H9 (cell line): ENCODE results near the gene ALDH5A1. TPM values are rescaled to one million over a fixed set of nuclear protein-coding genes. Genes with fewer than 3 reads are reported as not detected.

Experiments used
- DNase-seq: peaks from one replicate; pipeline ENCODE4 v3.0.0-alpha.2; 2017
- H2AFZ ChIP-seq: one replicate; pipeline ENCODE4 v1.6.1; 2013; ENCODE audit warnings: mild to moderate bottlenecking, low read length, control low read depth, moderate library complexity
- H2AK5ac ChIP-seq: 2 replicates; pipeline ENCODE4 v1.6.1; 2013; ENCODE audit warnings: low read length, control low read depth, mixed read lengths; ENCODE audit not compliant: insufficient read length
- H2BK120ac ChIP-seq: one replicate; pipeline ENCODE4 v1.6.1; 2013; ENCODE audit warnings: low read depth, mild to moderate bottlenecking, low read length, control low read depth, inconsistent platforms; ENCODE audit not compliant: poor library complexity, severe bottlenecking
- H2BK12ac ChIP-seq: 2 replicates; pipeline ENCODE4 v1.6.1; 2013; ENCODE audit warnings: low read length, control low read depth, mixed read lengths, low read depth; ENCODE audit not compliant: insufficient read length
- H2BK15ac ChIP-seq: 2 replicates; pipeline ENCODE4 v1.6.1; 2013; ENCODE audit warnings: low read depth, low read length, control low read depth
- H2BK20ac ChIP-seq: one replicate; pipeline ENCODE4 v1.6.1; 2013; ENCODE audit warnings: low read depth, mild to moderate bottlenecking, low read length, control low read depth, inconsistent platforms; ENCODE audit not compliant: poor library complexity, severe bottlenecking
- H2BK5ac ChIP-seq: 2 replicates; pipeline ENCODE4 v1.6.1; 2013; ENCODE audit warnings: low read length, control low read depth, mixed read lengths; ENCODE audit not compliant: insufficient read length
- H3K14ac ChIP-seq: 2 replicates; pipeline ENCODE4 v1.6.1; 2013; ENCODE audit warnings: low read length, control low read depth; ENCODE audit not compliant: insufficient read depth
- H3K18ac ChIP-seq: 2 replicates; pipeline ENCODE4 v1.6.1; 2013; ENCODE audit warnings: low read depth, mild to moderate bottlenecking, mixed read lengths, low read length, control low read depth; ENCODE audit not compliant: insufficient read length
- H3K23ac ChIP-seq: 2 replicates; pipeline ENCODE4 v1.6.1; 2013; ENCODE audit warnings: low read length, control low read depth, mixed read lengths, low read depth; ENCODE audit not compliant: insufficient read length
- H3K23me2 ChIP-seq: 2 replicates; pipeline ENCODE4 v1.6.1; 2013; ENCODE audit warnings: low read depth, mild to moderate bottlenecking, mixed read lengths, low read length, control low read depth; ENCODE audit not compliant: insufficient read length, poor library complexity, severe bottlenecking
- H3K27ac ChIP-seq: 2 replicates; pipeline ENCODE4 v1.5.1; 2013; ENCODE audit warnings: low read length, control low read depth, mixed read lengths, low read depth; ENCODE audit not compliant: insufficient read length
- H3K27me3 ChIP-seq: 2 replicates; pipeline ENCODE4 v1.6.1; 2013; ENCODE audit warnings: low read length, control low read depth, inconsistent platforms; ENCODE audit not compliant: insufficient read depth
- H3K4ac ChIP-seq: 2 replicates; pipeline ENCODE4 v1.6.1; 2013; ENCODE audit warnings: low read depth, mild to moderate bottlenecking, control low read depth, inconsistent platforms, low read length, moderate library complexity
- H3K4me1 ChIP-seq: 2 replicates; pipeline ENCODE4 v1.6.1; 2013; ENCODE audit warnings: low read length, control low read depth, inconsistent platforms; ENCODE audit not compliant: insufficient read depth
- H3K4me2 ChIP-seq: 2 replicates; pipeline ENCODE4 v1.6.1; 2013; ENCODE audit warnings: low read length, control low read depth, mixed read lengths; ENCODE audit not compliant: insufficient read length, insufficient read depth
- H3K56ac ChIP-seq: 2 replicates; pipeline ENCODE4 v1.6.1; 2013; ENCODE audit warnings: low read depth, mild to moderate bottlenecking, mixed read lengths, low read length, control low read depth; ENCODE audit not compliant: insufficient read length
- H3K79me1 ChIP-seq: 2 replicates; pipeline ENCODE4 v1.6.1; 2013; ENCODE audit warnings: low read depth, mild to moderate bottlenecking, moderate library complexity, low read length, control low read depth, inconsistent platforms; ENCODE audit not compliant: insufficient read depth, poor library complexity, severe bottlenecking
- H3K79me2 ChIP-seq: 2 replicates; pipeline ENCODE4 v1.6.1; 2013; ENCODE audit warnings: low read length, control low read depth, inconsistent platforms; ENCODE audit not compliant: insufficient read depth
- H3K9ac ChIP-seq: 2 replicates; pipeline ENCODE4 v1.6.1; 2013; ENCODE audit warnings: low read length, control low read depth, mixed read lengths; ENCODE audit not compliant: insufficient read length; ENCODE audit errors: extremely low read depth
- H3K9me3 ChIP-seq: one replicate; pipeline ENCODE4 v1.6.1; 2013; ENCODE audit warnings: low read depth, low read length, inconsistent platforms; ENCODE audit not compliant: control insufficient read depth
- H3T11ph ChIP-seq: one replicate; pipeline ENCODE4 v1.6.1; 2013; ENCODE audit warnings: mild to moderate bottlenecking, low read length, control low read depth, inconsistent platforms
- H4K20me1 ChIP-seq: one replicate; pipeline ENCODE4 v1.6.1; 2013; ENCODE audit not compliant: control insufficient read depth, insufficient read length, insufficient read depth
- H4K5ac ChIP-seq: 2 replicates; pipeline ENCODE4 v1.6.1; 2013; ENCODE audit warnings: low read depth, mild to moderate bottlenecking, mixed read lengths, low read length, control low read depth; ENCODE audit not compliant: insufficient read length
- H4K8ac ChIP-seq: replicated peaks from 2 replicates; pipeline ENCODE4 v1.6.1; 2013; ENCODE audit warnings: low read length, control low read depth, mixed read lengths, low read depth; ENCODE audit not compliant: insufficient read length
- H4K91ac ChIP-seq: 2 replicates; pipeline ENCODE4 v1.6.1; 2013; ENCODE audit warnings: low read depth, mild to moderate bottlenecking, moderate library complexity, mixed read lengths, low read length, control low read depth; ENCODE audit not compliant: insufficient read length
- H3K27ac Mint-ChIP-seq, 3 experiments: 2 replicates in 2 of 3; 3 replicates in 1 of 3; pipeline ENCODE4 v1.8.0; 2020 to 2021; ENCODE audit warnings: mixed read lengths in 3 of 3, mild to moderate bottlenecking in 1 of 3, moderate library complexity in 1 of 3
- H3K27me3 Mint-ChIP-seq: 2 replicates; pipeline ENCODE4 v1.8.0; 2021; ENCODE audit warnings: low read depth, mild to moderate bottlenecking, moderate library complexity, mixed read lengths
- H3K36me3 Mint-ChIP-seq, 3 experiments: 2 replicates in 2 of 3; 3 replicates in 1 of 3; pipeline ENCODE4 v1.8.0; 2020 to 2021; ENCODE audit warnings: low read depth in 3 of 3, mixed read lengths in 3 of 3; ENCODE audit not compliant: insufficient read depth in 1 of 3
- H3K4me1 Mint-ChIP-seq, 2 experiments: 2 replicates each; pipeline ENCODE4 v1.8.0; 2020; ENCODE audit warnings: mixed read lengths in 2 of 2
- H3K4me3 Mint-ChIP-seq, 2 experiments: 2 replicates in 1 of 2; 3 replicates in 1 of 2; pipeline ENCODE4 v1.8.0; 2020 to 2021; ENCODE audit warnings: mild to moderate bottlenecking in 2 of 2, mixed read lengths in 2 of 2, moderate library complexity in 1 of 2
- H3K9me3 Mint-ChIP-seq, 2 experiments: 2 replicates in 1 of 2; 3 replicates in 1 of 2; pipeline ENCODE4 v1.8.0; 2020; ENCODE audit warnings: mild to moderate bottlenecking in 2 of 2, mixed read lengths in 2 of 2, moderate library complexity in 1 of 2
- WGBS: extraction: QIAGEN DNeasy Blood & Tissue Kit; methylation state at CpG from one replicate; pipeline ENCODE4 v1.1.7; 2013; ENCODE audit warnings: missing lambda C conversion rate, low lambda C conversion rate, mixed read lengths; ENCODE audit not compliant: insufficient read length; ENCODE audit errors: extremely low coverage; 5-methylcytosine and 5-hydroxymethylcytosine counted together
- total RNA-seq: library from RNA; stranded (reverse); gene quantifications from 2 replicates; pipeline ENCODE4 v1.2.1, GENCODE V29; 2021
- TF ChIP-seq, protein P1 (sequence below): fragments of 200-600 bp; sonication (generic); conservative IDR thresholded peaks from 3 replicates; pipeline ENCODE4 v1.8.0; 2021; ENCODE audit warnings: antibody characterized with exemption, mild to moderate bottlenecking

Gene ALDH5A1
- total RNA-seq, 1 experiment from 2014 or later = 5.4 TPM

- Mint-ChIP-seq H3K27me3 (no peaks in the 10 kb centered on the region), H3K4me3 (no peak overlapping the region; a peak in 1 of 5 replicates), H3K36me3 (no peaks in the 10 kb centered on the region), H3K4me1 (peaks cover 5 to 6% of the 10 kb centered on the region in 2 experiments), H3K27ac (0 out of 7 replicates have a peak overlapping the region, but pooled peaks of 1 of the 3 experiments have one; percentile 3), H3K9me3 (no peaks in the 10 kb centered on the region)
- no peaks in the 10 kb centered on the region for H3K23me2 ChIP-seq
- H2BK120ac ChIP-seq = no peak overlapping the region
- no peak for DNase-seq
- H3K4me2 ChIP-seq = no peak overlapping the region
- H3K79me2 ChIP-seq = no peaks in the 10 kb centered on the region
- H4K20me1 ChIP-seq = no peaks in the 10 kb centered on the region
- no peak overlapping the region for H3K23ac ChIP-seq
- no peak overlapping the region for H3K14ac ChIP-seq
- H3K56ac ChIP-seq = no peak overlapping the region
- H2BK5ac ChIP-seq = no peak overlapping the region
- no peaks in the 10 kb centered on the region for H3K9me3 ChIP-seq
- 0 out of 2 replicates have a peak, but pooled peaks cover 7% of the 10 kb centered on the region for H3K4me1 ChIP-seq
- H3K18ac ChIP-seq = no peak overlapping the region
- no peak overlapping the region for H2AK5ac ChIP-seq
- H3K27ac ChIP-seq = no peak overlapping the region
- WGBS = no CpG with 5 or more reads among the region's 9 CpGs
- H4K8ac ChIP-seq = no peak overlapping the region
- TF ChIP-seq, protein P1, sequence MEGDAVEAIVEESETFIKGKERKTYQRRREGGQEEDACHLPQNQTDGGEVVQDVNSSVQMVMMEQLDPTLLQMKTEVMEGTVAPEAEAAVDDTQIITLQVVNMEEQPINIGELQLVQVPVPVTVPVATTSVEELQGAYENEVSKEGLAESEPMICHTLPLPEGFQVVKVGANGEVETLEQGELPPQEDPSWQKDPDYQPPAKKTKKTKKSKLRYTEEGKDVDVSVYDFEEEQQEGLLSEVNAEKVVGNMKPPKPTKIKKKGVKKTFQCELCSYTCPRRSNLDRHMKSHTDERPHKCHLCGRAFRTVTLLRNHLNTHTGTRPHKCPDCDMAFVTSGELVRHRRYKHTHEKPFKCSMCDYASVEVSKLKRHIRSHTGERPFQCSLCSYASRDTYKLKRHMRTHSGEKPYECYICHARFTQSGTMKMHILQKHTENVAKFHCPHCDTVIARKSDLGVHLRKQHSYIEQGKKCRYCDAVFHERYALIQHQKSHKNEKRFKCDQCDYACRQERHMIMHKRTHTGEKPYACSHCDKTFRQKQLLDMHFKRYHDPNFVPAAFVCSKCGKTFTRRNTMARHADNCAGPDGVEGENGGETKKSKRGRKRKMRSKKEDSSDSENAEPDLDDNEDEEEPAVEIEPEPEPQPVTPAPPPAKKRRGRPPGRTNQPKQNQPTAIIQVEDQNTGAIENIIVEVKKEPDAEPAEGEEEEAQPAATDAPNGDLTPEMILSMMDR = no peak
- no peak overlapping the region for H3T11ph ChIP-seq
- H3K79me1 ChIP-seq = no peaks in the 10 kb centered on the region
- H2BK15ac ChIP-seq = no peak overlapping the region
- H3K4ac ChIP-seq = no peak overlapping the region
- no peak overlapping the region for H2AFZ ChIP-seq
- no peak overlapping the region for H4K5ac ChIP-seq
- no peaks in the 10 kb centered on the region for H3K27me3 ChIP-seq
- H2BK12ac ChIP-seq = no peak overlapping the region
- H3K9ac ChIP-seq = no peak overlapping the region
- no peak overlapping the region for H2BK20ac ChIP-seq
- H4K91ac ChIP-seq = no peak overlapping the region
Observed at GRCh38 chr6:24448828-24449525, 45.8 kb upstream of the ALDH5A1 start.
